ENCODE results near the gene ADM2. TPM values are rescaled to one million over a fixed set of nuclear protein-coding genes. Genes with fewer than 3 reads are reported as not detected.

ADM2 gene
- total RNA-seq, 1 donor from 2014 or later: 23.0 TPM

DNA sequence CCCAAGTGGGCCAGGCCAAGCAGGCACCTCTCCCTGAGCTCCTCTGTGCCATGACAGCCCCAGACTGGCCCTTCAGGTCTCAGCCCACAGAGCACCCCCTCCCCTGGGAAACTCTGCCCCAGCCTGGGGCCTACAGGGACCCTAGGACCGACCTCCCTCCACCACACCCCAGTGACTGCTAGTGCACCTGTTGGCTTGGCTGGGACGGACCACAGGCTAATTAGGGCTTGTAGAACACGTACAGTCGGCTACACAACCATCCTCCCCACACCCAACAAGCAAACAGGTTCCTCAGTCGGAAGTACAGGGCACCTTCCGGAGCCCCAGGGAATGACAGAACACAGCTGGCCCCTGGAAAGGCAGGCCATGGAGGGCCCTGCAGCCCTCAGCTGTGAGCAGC is 10.9 kb upstream of the ADM2 start:
- Histone ChIP-seq H3K36me3 (ENCODE audit: insufficient read depth, low read length) (no peaks in the 10 kb centered on the region), H3K27ac (ENCODE audit: low read depth, low read length) (no peak overlapping the region), H3K4me3 (ENCODE audit: insufficient read depth, low read depth, low read length) (no peak overlapping the region), H3K9ac (ENCODE audit: low read length) (no peak overlapping the region), H3K79me2 (ENCODE audit: insufficient read depth, low read length) (peaks cover 67% of the 10 kb centered on the region), H2AFZ (ENCODE audit: low read depth, low read length) (no peak overlapping the region), H3K27me3 (ENCODE audit: insufficient read depth, low read length) (no peaks in the 10 kb centered on the region), H3K9me3 (ENCODE audit: insufficient read depth, low read depth, low read length) (no peaks in the 10 kb centered on the region), H3K4me1 (ENCODE audit: insufficient read depth, low read length) (peaks cover 35% of the 10 kb centered on the region), H4K20me1 (ENCODE audit: insufficient read depth, low read length) (peaks cover 75% of the 10 kb centered on the region), H3K4me2 (ENCODE audit: low read length) (no peak overlapping the region)
- no peaks in the 10 kb centered on the region for H3K9me3 Mint-ChIP-seq (ENCODE audit: unreplicated experiment)
- no peak overlapping the region for H3K27ac Mint-ChIP-seq (ENCODE audit: unreplicated experiment)
- no peak for DNase-seq (ENCODE audit: low read depth)
- H3K27me3 Mint-ChIP-seq (ENCODE audit: low read depth, unreplicated experiment): no peaks in the 10 kb centered on the region
- no peak for FAIRE-seq
- peaks cover 19% of the 10 kb centered on the region for H3K4me1 Mint-ChIP-seq (ENCODE audit: low read depth, unreplicated experiment)
- TF ChIP-seq, protein P1, sequence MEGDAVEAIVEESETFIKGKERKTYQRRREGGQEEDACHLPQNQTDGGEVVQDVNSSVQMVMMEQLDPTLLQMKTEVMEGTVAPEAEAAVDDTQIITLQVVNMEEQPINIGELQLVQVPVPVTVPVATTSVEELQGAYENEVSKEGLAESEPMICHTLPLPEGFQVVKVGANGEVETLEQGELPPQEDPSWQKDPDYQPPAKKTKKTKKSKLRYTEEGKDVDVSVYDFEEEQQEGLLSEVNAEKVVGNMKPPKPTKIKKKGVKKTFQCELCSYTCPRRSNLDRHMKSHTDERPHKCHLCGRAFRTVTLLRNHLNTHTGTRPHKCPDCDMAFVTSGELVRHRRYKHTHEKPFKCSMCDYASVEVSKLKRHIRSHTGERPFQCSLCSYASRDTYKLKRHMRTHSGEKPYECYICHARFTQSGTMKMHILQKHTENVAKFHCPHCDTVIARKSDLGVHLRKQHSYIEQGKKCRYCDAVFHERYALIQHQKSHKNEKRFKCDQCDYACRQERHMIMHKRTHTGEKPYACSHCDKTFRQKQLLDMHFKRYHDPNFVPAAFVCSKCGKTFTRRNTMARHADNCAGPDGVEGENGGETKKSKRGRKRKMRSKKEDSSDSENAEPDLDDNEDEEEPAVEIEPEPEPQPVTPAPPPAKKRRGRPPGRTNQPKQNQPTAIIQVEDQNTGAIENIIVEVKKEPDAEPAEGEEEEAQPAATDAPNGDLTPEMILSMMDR (IDR thresholded peaks at IDR 0.05; ENCODE audit: insufficient read depth, low read depth, low read length): no peak
- no peak for TF ChIP-seq EZH2 (IDR thresholded peaks at IDR 0.05; ENCODE audit: insufficient read depth, low read length)
- H3K4me3 Mint-ChIP-seq (ENCODE audit: unreplicated experiment): peak overlapping the region; percentile 27
- H3K36me3 Mint-ChIP-seq (ENCODE audit: low read depth, unreplicated experiment): peaks cover 4% of the 10 kb centered on the region

DNA sequence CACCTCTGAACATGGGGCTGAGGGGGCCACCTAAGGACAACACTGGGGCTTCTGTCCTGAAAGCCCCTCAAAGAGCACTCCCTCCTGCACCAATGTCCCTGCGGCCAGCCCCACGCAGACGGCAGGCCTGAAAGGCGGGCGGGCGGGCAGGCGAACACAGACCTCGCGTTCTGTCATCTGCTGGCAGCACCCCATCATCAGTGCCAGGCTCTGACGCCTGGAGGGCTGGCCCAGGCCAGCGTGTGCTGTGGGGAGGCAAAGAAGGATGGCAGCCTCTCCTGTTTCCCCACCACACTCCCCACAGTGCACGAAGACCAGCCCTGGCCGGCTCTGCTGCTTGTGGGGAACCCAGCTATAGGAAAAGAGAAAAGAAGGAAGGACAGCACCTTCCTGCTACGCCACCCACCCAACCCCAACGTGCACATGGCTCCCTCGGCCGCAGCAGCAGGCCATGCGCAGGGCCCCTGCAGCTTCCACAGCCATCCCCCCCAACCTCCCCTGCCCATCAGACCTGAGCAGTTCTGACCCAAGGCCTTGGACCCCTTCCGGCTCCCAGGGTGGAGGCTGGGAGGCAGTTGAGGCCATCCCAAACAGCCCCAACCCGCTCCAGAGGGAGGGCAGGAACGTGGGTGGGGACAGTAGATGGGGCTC is 10.0 kb upstream of the ADM2 start:
- FAIRE-seq (no peak), DNase-seq (ENCODE audit: low read depth) (no peak)
- TF ChIP-seq, protein P1 (IDR thresholded peaks at IDR 0.05; ENCODE audit: insufficient read depth, low read depth, low read length): no peak
- no peak for TF ChIP-seq EZH2 (IDR thresholded peaks at IDR 0.05; ENCODE audit: insufficient read depth, low read length)
- Mint-ChIP-seq H3K4me3 (ENCODE audit: unreplicated experiment) (no peak overlapping the region), H3K9me3 (ENCODE audit: unreplicated experiment) (no peaks in the 10 kb centered on the region), H3K27me3 (ENCODE audit: low read depth, unreplicated experiment) (no peaks in the 10 kb centered on the region), H3K27ac (ENCODE audit: unreplicated experiment) (no peak overlapping the region), H3K4me1 (ENCODE audit: low read depth, unreplicated experiment) (peaks cover 19% of the 10 kb centered on the region), H3K36me3 (ENCODE audit: low read depth, unreplicated experiment) (peaks cover 4% of the 10 kb centered on the region)
- H3K27me3 ChIP-seq (ENCODE audit: insufficient read depth, low read length): no peaks in the 10 kb centered on the region
- no peaks in the 10 kb centered on the region for H3K9me3 ChIP-seq (ENCODE audit: insufficient read depth, low read depth, low read length)
- H3K79me2 ChIP-seq (ENCODE audit: insufficient read depth, low read length): peaks cover 67% of the 10 kb centered on the region
- H3K27ac ChIP-seq (ENCODE audit: low read depth, low read length): no peak overlapping the region
- no peak overlapping the region for H3K9ac ChIP-seq (ENCODE audit: low read length)
- no peak overlapping the region for H3K4me3 ChIP-seq (ENCODE audit: insufficient read depth, low read depth, low read length)
- peaks cover 75% of the 10 kb centered on the region for H4K20me1 ChIP-seq (ENCODE audit: insufficient read depth, low read length)
- H3K4me1 ChIP-seq (ENCODE audit: insufficient read depth, low read length): peaks cover 36% of the 10 kb centered on the region
- H3K4me2 ChIP-seq (ENCODE audit: low read length): no peak overlapping the region
- no peaks in the 10 kb centered on the region for H3K36me3 ChIP-seq (ENCODE audit: insufficient read depth, low read length)
- no peak overlapping the region for H2AFZ ChIP-seq (ENCODE audit: low read depth, low read length)

DNA sequence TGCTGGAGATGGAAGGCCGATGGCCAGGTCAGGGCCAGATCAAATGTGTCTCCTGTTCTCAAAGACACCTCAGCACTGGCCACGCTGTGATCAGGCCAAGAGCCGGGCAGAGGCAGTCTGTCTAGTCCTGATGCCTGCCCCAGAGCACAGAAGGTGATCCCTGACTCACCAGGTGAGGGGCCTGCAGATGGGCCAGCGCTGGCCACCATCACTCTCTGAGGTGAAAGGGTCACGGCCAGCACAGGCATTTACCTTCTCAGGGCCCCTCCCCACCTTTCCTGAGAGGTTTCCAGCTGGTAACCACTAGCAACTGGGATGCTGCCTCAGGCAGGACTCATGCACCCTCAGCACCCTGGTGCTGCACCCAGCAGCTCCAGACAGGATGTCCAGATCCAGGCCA is 9.4 kb upstream of the ADM2 start:
- H3K27me3 ChIP-seq (ENCODE audit: insufficient read depth, low read length): no peaks in the 10 kb centered on the region
- no peak overlapping the region for H3K4me3 ChIP-seq (ENCODE audit: insufficient read depth, low read depth, low read length)
- no peaks in the 10 kb centered on the region for H3K9me3 ChIP-seq (ENCODE audit: insufficient read depth, low read depth, low read length)
- peaks cover 36% of the 10 kb centered on the region for H3K4me1 ChIP-seq (ENCODE audit: insufficient read depth, low read length)
- no peak overlapping the region for H3K4me2 ChIP-seq (ENCODE audit: low read length)
- Mint-ChIP-seq H3K4me3 (ENCODE audit: unreplicated experiment) (peak overlapping the region; percentile 40), H3K36me3 (ENCODE audit: low read depth, unreplicated experiment) (peaks cover 4% of the 10 kb centered on the region), H3K27ac (ENCODE audit: unreplicated experiment) (no peak overlapping the region), H3K27me3 (ENCODE audit: low read depth, unreplicated experiment) (peaks cover under 1% of the 10 kb centered on the region), H3K4me1 (ENCODE audit: low read depth, unreplicated experiment) (peaks cover 19% of the 10 kb centered on the region), H3K9me3 (ENCODE audit: unreplicated experiment) (no peaks in the 10 kb centered on the region)
- no peak overlapping the region for H2AFZ ChIP-seq (ENCODE audit: low read depth, low read length)
- peaks cover 71% of the 10 kb centered on the region for H4K20me1 ChIP-seq (ENCODE audit: insufficient read depth, low read length)
- no peaks in the 10 kb centered on the region for H3K36me3 ChIP-seq (ENCODE audit: insufficient read depth, low read length)
- no peak for DNase-seq (ENCODE audit: low read depth)
- no peak for FAIRE-seq
- H3K27ac ChIP-seq (ENCODE audit: low read depth, low read length): no peak overlapping the region
- no peak overlapping the region for H3K9ac ChIP-seq (ENCODE audit: low read length)
- TF ChIP-seq EZH2 (IDR thresholded peaks at IDR 0.05; ENCODE audit: insufficient read depth, low read length): no peak
- TF ChIP-seq, protein P1 (IDR thresholded peaks at IDR 0.05; ENCODE audit: insufficient read depth, low read depth, low read length): no peak
- H3K79me2 ChIP-seq (ENCODE audit: insufficient read depth, low read length): peaks cover 67% of the 10 kb centered on the region
